Measurements from ENCODE around the gene SYTL3. TPM values are rescaled to one million over a fixed set of nuclear protein-coding genes. Genes with fewer than 3 reads are reported as not detected.

Gene SYTL3
- total RNA-seq, 1 donor = 2.2 TPM

GRCh38 chr6:158735009-158735408 is 85.2 kb downstream of the SYTL3 start:
- H3K27ac ChIP-seq (ENCODE audit: low read depth, low read length) = no peak overlapping the region
- no peak overlapping the region for H2AFZ ChIP-seq (ENCODE audit: low read length)
- H3K27me3 ChIP-seq (ENCODE audit: insufficient read depth, low read length) = no peaks in the 10 kb centered on the region
- DNase-seq (ENCODE audit: insufficient read length, low spot score, missing footprints) = no peak
- H3K36me3 ChIP-seq (ENCODE audit: insufficient read depth, low read length) = no peaks in the 10 kb centered on the region
- no peak for TF ChIP-seq CTCF (IDR thresholded peaks at IDR 0.05; ENCODE audit: extremely low read depth, low read depth, low read length)
- no peak overlapping the region for H3K4me2 ChIP-seq (ENCODE audit: insufficient read depth, low read length)
- peaks cover 8% of the 10 kb centered on the region for H3K4me1 ChIP-seq (ENCODE audit: insufficient read depth, low read length)
- no peak overlapping the region for H3K4me3 ChIP-seq (ENCODE audit: insufficient read depth, low read length)
- no peaks in the 10 kb centered on the region for H4K20me1 ChIP-seq (ENCODE audit: insufficient read depth, low read length)
- no peaks in the 10 kb centered on the region for H3K79me2 ChIP-seq (ENCODE audit: insufficient read depth, low read length)
- no peaks in the 10 kb centered on the region for H3K9me3 ChIP-seq (ENCODE audit: low read depth, low read length)

- no peaks in the 10 kb centered on the region for H3K9me3 ChIP-seq (ENCODE audit: low read depth, low read length)
- no peak overlapping the region for H3K27ac ChIP-seq (ENCODE audit: low read depth, low read length)
- no peaks in the 10 kb centered on the region for H3K79me2 ChIP-seq (ENCODE audit: insufficient read depth, low read length)
- no peak overlapping the region for H2AFZ ChIP-seq (ENCODE audit: low read length)
- H3K4me2 ChIP-seq (ENCODE audit: insufficient read depth, low read length) = no peak overlapping the region
- H3K4me3 ChIP-seq (ENCODE audit: insufficient read depth, low read length) = no peak overlapping the region
- H3K27me3 ChIP-seq (ENCODE audit: insufficient read depth, low read length) = no peaks in the 10 kb centered on the region
- H3K4me1 ChIP-seq (ENCODE audit: insufficient read depth, low read length) = peaks cover 8% of the 10 kb centered on the region
- TF ChIP-seq CTCF (IDR thresholded peaks at IDR 0.05; ENCODE audit: extremely low read depth, low read depth, low read length) = no peak
- no peaks in the 10 kb centered on the region for H4K20me1 ChIP-seq (ENCODE audit: insufficient read depth, low read length)
- H3K36me3 ChIP-seq (ENCODE audit: insufficient read depth, low read length) = no peaks in the 10 kb centered on the region
- DNase-seq (ENCODE audit: insufficient read length, low spot score, missing footprints) = no peak
Measured at GRCh38 chr6:158737082-158737709, 87.3 kb downstream of the SYTL3 start.

GRCh38 chr6:158737710-158738615 is 88.1 kb downstream of the SYTL3 start:
- no peak for TF ChIP-seq CTCF (IDR thresholded peaks at IDR 0.05; ENCODE audit: extremely low read depth, low read depth, low read length)

GRCh38 chr6:158739673-158740072 is 89.8 kb downstream of the SYTL3 start:
- no peaks in the 10 kb centered on the region for H3K79me2 ChIP-seq (ENCODE audit: insufficient read depth, low read length)
- no peak overlapping the region for H2AFZ ChIP-seq (ENCODE audit: low read length)
- peaks cover 8% of the 10 kb centered on the region for H3K4me1 ChIP-seq (ENCODE audit: insufficient read depth, low read length)
- H4K20me1 ChIP-seq (ENCODE audit: insufficient read depth, low read length) = no peaks in the 10 kb centered on the region
- no peak overlapping the region for H3K4me3 ChIP-seq (ENCODE audit: insufficient read depth, low read length)
- DNase-seq (ENCODE audit: insufficient read length, low spot score, missing footprints) = no peak
- no peak overlapping the region for H3K4me2 ChIP-seq (ENCODE audit: insufficient read depth, low read length)
- H3K27ac ChIP-seq (ENCODE audit: low read depth, low read length) = no peak overlapping the region
- H3K27me3 ChIP-seq (ENCODE audit: insufficient read depth, low read length) = no peaks in the 10 kb centered on the region
- no peak for TF ChIP-seq CTCF (IDR thresholded peaks at IDR 0.05; ENCODE audit: extremely low read depth, low read depth, low read length)
- H3K36me3 ChIP-seq (ENCODE audit: insufficient read depth, low read length) = no peaks in the 10 kb centered on the region
- H3K9me3 ChIP-seq (ENCODE audit: low read depth, low read length) = no peaks in the 10 kb centered on the region

More at GRCh38 chr6:158737710-158738615, 88.1 kb downstream of the SYTL3 start:
- Histone ChIP-seq H3K27me3 (ENCODE audit: insufficient read depth, low read length) (no peaks in the 10 kb centered on the region), H3K4me3 (ENCODE audit: insufficient read depth, low read length) (no peak overlapping the region), H3K79me2 (ENCODE audit: insufficient read depth, low read length) (no peaks in the 10 kb centered on the region), H3K36me3 (ENCODE audit: insufficient read depth, low read length) (no peaks in the 10 kb centered on the region), H3K9me3 (ENCODE audit: low read depth, low read length) (no peaks in the 10 kb centered on the region), H3K4me1 (ENCODE audit: insufficient read depth, low read length) (peaks cover 8% of the 10 kb centered on the region), H4K20me1 (ENCODE audit: insufficient read depth, low read length) (no peaks in the 10 kb centered on the region), H3K27ac (ENCODE audit: low read depth, low read length) (no peak overlapping the region), H3K4me2 (ENCODE audit: insufficient read depth, low read length) (no peak overlapping the region), H2AFZ (ENCODE audit: low read length) (no peak overlapping the region)
- DNase-seq (ENCODE audit: insufficient read length, low spot score, missing footprints) = no peak
